HG02642 (cell line): ENCODE measurements around the gene PAK4.
"Not testable (repeated sequence)": the region's sequence is repeated elsewhere in the genome, so short reads cannot be mapped to it uniquely, and the experiment has no call there.

ENCODE experiments used
- ATAC-seq: cut with Tn5 transposase; IDR thresholded peaks from one replicate; pipeline ENCODE4 v1.9.1; 2021; ENCODE audit warnings: mild to moderate bottlenecking; ENCODE audit not compliant: unreplicated experiment, poor library complexity

The PAK4 gene

GRCh38 chr19:39125554-39126311 lies at the start of gene PAK4:
TSS of gene PAK4 (plus strand) at chr19:39125786. CDS start at chr19:39169554, 43,768 bp downstream.
- ATAC-seq, result peak; percentile 95

GRCh38 chr19:39077323-39077722 lies 48.3 kb upstream of the PAK4 start:
- no peak for ATAC-seq

- no peak for ATAC-seq
Observed at GRCh38 chr19:39078436-39079200, 47.0 kb upstream of the PAK4 start.

- ATAC-seq, result no peak
Observed at GRCh38 chr19:39080431-39080830, 45.2 kb upstream of the PAK4 start.

DNA sequence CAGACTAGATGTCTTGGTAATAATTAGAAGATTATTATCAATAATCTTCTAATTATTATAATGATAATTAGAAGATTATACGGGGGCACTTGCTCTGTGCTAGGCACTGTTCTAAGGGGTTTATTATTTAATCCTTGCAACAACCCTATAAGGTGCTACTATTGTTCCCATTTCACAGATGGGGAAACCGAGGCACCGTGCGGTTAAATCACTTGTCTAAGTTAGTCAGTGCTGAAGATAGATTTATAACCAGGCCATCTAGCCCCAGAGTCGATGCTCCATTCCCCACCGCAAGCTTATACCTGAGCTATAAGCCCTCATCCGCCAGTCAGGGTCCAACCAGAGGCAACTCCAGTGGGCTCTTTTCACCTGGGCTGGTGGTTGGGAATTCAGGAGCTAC lies 43.4 kb upstream of the PAK4 start:
- no peak for ATAC-seq

GRCh38 chr19:39082745-39083598 lies 42.6 kb upstream of the PAK4 start:
- ATAC-seq, result no peak

DNA sequence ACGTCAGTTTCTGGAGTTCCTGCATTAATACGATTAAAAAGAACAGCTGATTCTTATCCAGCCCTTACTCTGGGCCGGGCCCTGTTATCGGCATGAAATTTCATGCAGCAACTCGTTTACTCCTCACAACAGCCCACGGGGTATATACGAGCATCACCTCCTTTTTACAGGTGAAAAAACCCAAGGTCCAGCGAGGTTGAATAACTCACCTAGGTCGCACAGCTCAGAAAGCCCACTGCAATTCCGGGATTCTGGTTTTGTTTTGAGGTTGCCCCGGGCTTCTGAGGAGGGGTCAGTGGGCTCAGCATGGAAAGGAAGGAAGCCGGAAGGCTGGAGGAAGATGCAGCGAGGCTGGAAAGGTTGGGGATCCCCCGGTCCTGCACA lies 42.0 kb upstream of the PAK4 start:
- no peak for ATAC-seq

- ATAC-seq, result no peak
Observed at GRCh38 chr19:39083983-39084731, 41.4 kb upstream of the PAK4 start, which contains the start of gene ACP7. TSS of gene ACP7 (plus strand) at chr19:39084368. CDS start at chr19:39085270, 902 bp downstream.

DNA sequence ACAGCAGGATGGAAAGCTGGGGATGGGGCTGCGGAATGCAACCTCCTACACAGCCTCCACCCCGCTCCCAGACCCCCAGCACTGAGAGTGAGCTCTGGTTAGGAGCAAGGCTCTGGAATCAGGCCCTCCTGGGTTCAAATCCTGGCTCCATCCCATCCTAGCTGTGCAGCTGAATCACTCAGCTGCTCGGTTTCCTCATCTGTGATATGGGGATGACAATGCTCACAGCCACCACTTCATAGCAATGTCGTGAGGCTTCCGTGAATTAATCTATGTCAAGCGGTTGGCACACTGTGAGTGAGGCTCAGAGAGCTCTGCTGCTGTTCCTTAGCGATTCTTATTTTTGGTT lies 40.9 kb upstream of the PAK4 start:
- ATAC-seq, result no peak

- no peak for ATAC-seq
Observed at GRCh38 chr19:39085392-39085791, 40.2 kb upstream of the PAK4 start.

DNA sequence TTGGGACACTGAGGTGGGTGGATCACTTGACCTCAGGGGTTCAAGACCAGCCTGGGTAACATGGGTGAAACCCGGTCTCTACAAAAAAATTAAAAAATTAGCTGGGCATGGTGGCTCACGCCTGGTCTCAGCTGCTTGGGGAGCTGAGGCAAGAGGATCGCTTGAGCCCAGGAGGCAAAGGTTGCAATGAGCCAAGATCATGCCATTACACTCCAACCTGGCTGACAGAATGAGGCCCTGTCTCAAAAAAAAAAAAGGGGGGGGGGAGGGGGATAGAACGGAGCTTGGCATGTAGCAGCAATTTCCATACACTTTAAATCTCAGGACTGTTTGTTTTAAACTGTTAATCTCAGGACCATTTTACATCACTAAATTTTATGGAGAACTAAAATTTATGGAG lies 39.2 kb upstream of the PAK4 start:
- ATAC-seq, result no peak

DNA sequence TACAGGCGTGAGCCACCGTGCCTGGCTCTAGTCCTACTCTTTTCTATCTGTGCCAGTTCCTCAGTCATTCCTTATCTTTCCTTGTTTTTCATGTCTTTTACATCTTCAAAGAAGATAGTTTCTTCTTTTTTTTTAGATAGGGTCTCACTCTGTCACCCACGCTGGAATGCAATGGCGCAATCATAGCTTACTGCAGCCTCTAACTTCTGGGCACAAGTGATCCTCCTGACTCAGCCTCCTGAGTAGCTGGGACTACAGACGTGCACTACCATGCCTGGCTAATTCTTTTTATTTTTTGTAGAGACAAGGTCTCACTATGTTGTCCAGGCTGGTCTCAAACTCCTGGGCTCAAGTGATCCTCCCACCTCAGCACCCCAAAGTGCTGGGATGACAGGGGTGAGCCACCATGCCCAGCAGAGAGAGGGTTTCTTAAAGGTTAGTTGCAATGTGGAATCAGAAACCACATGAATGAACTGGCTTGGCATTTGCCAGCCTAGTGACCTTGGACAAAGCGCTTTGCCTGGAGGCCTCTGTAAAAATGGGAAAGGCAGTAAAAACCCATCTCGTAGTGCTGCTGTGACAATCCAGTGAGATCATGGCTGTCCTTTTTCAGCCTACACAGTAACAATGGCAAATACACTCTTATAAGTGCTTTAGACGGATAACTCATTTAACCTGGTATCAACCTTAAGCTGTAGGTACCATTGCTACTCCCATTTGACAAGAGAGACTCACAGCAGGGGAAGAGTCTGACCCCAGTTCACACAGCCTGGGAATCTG lies 37.5 kb upstream of the PAK4 start:
- no peak for ATAC-seq

GRCh38 chr19:39090016-39090415 lies 35.6 kb upstream of the PAK4 start:
- not testable (repeated sequence) for ATAC-seq

DNA sequence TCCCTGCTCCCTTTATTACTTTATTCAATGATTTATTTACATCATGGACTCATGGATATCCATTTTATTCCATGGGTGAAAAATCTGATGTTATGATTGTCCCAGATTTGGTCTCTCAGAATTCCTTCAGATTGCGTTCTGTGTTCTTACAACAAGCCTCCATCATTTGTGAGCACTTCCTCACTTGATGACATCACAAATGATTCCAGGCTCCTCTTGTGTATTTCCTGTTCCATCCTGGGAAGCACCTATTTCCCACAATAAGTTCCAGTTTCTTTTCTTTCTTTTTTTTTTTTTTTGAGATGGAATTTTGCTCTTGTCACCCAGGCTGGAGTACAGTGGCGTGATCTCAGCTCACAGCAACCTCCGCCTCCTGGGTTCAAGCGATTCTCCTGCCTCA lies 34.7 kb upstream of the PAK4 start:
- ATAC-seq, result no peak

- ATAC-seq, result not testable (repeated sequence)
Observed at GRCh38 chr19:39095799-39096540, 29.6 kb upstream of the PAK4 start.

GRCh38 chr19:39097299-39097698 lies 28.3 kb upstream of the PAK4 start:
- no peak for ATAC-seq

DNA sequence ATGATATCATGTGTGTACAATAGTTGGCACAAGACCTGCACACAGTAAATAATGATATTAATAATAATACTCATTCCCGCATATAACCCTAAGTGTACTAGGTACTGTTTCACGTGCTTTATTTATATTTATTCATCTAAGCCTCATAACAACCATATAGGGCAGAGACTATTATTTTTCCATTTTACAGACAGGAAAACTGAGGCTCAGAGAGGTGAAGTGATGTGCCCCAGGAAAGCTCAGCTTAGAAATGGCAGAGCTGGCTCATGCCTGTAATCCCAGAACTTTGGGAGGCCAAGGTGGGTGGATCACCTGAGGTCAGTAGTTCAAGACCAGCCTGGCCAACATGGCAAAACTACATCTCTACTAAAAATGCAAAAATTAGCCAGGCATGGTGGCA lies 27.9 kb upstream of the PAK4 start:
- no peak for ATAC-seq

- ATAC-seq, result no peak
Observed at GRCh38 chr19:39098365-39099269, 27.0 kb upstream of the PAK4 start.
